ENCODE results near the gene UBXN7.

Gene UBXN7

GRCh38 chr3:196317687-196318467, 114.3 kb downstream of the UBXN7 start, which contains the start of gene DYNLT2B (continued):
- TF ChIP-seq ZNF18 (tag by site-specific recombination; IDR thresholded peaks at IDR 0.05) = no peak
- TF ChIP-seq SCRT2 (tag by site-specific recombination; IDR thresholded peaks at IDR 0.05) = peak; percentile 48; the same call in 1 of the 2 replicates
- peak; percentile 90; the same call in 1 of the 2 replicates for TF ChIP-seq ZNF2 (tag by site-specific recombination; IDR thresholded peaks at IDR 0.05)
- peak; percentile 95 for TF ChIP-seq ZNF335 (tag by site-specific recombination; conservative IDR thresholded peaks at IDR 0.05)
- TF ChIP-seq ZNF600 (tag by site-specific recombination; IDR thresholded peaks at IDR 0.05) = 0 out of 2 replicates have a peak, but pooled peaks have one; percentile 65
- TF ChIP-seq ZFP37 (tag by site-specific recombination; IDR thresholded peaks at IDR 0.05) = peak; percentile 43; the same call in 1 of the 2 replicates
- peak; percentile 93 for TF ChIP-seq ZBTB26 (tag by site-specific recombination; optimal IDR thresholded peaks at IDR 0.05)
- TF ChIP-seq ZBTB10 (tag by site-specific recombination; IDR thresholded peaks at IDR 0.05) = no peak
- TF ChIP-seq ZBTB8A (tag by site-specific recombination; IDR thresholded peaks at IDR 0.05) = peak; percentile 100
- no peak for TF ChIP-seq TCF7L2 (IDR thresholded peaks at IDR 0.05; ENCODE audit: borderline replicate concordance, low read depth, low read length)
- TF ChIP-seq ZNF76 (tag by site-specific recombination; IDR thresholded peaks at IDR 0.05; ENCODE audit: borderline replicate concordance, low read depth) = peak; percentile 41; the same call in 1 of the 2 replicates
- no peak for TF ChIP-seq ZNF654 (tag by site-specific recombination; IDR thresholded peaks at IDR 0.05; ENCODE audit: low read depth)
- no peak for TF ChIP-seq ZNF132 (tag by site-specific recombination; IDR thresholded peaks at IDR 0.05; ENCODE audit: borderline replicate concordance)
- no peak for TF ChIP-seq ZNF239 (tag by site-specific recombination; IDR thresholded peaks at IDR 0.05)
- no peak for TF ChIP-seq PRDM2 (tag by site-specific recombination; IDR thresholded peaks at IDR 0.05; ENCODE audit: borderline replicate concordance)
- TF ChIP-seq REST (tag by site-specific recombination; IDR thresholded peaks at IDR 0.05) = no peak
- peak; percentile 78; the same call in 1 of the 2 replicates for TF ChIP-seq ZBTB20 (tag by site-specific recombination; IDR thresholded peaks at IDR 0.05)
- TF ChIP-seq SP3 (tag by site-specific recombination; IDR thresholded peaks at IDR 0.05) = peak; percentile 59
- TF ChIP-seq ZNF521 (tag by site-specific recombination; IDR thresholded peaks at IDR 0.05) = no peak
- TF ChIP-seq KLF17 (tag by site-specific recombination; IDR thresholded peaks at IDR 0.05) = peak; percentile 62; the same call in 1 of the 2 replicates
- peak; percentile 89 for TF ChIP-seq ZNF341 (tag by site-specific recombination; IDR thresholded peaks at IDR 0.05; ENCODE audit: low read depth)

All from HEK293 (cell line).